Right cardiac atrium (tissue), 5 donors: Measurements from ENCODE around the gene GABBR2. TPM values are rescaled to one million over a fixed set of nuclear protein-coding genes. Genes with fewer than 3 reads are reported as not detected.

Experiments
- ATAC-seq, 2 donors: fragments of 200-7000 bp; cut with Tn5 transposase; one replicate each; pipeline versions ENCODE4 v1.8.0 to v1.9.1; 2020; ENCODE audit warnings: moderate library complexity in 2 of 2, mild to moderate bottlenecking in 1 of 2
- DNase-seq, 3 donors: peaks; one replicate each; pipeline ENCODE4 v3.0.0-alpha.2; 2020
- H3K27ac ChIP-seq: one replicate; pipeline ENCODE4 v1.5.1; 2013; ENCODE audit warnings: mild to moderate bottlenecking, low read length, control low read depth, moderate library complexity
- H3K27me3 ChIP-seq: one replicate; pipeline ENCODE4 v1.6.1; 2013; ENCODE audit not compliant: control insufficient read depth, insufficient read depth
- H3K4me1 ChIP-seq: one replicate; pipeline ENCODE4 v1.6.1; 2013; ENCODE audit warnings: low read length; ENCODE audit not compliant: control insufficient read depth, insufficient read depth
- H3K4me3 ChIP-seq: one replicate; pipeline ENCODE4 v1.5.1; 2013; ENCODE audit warnings: low read length, control low read depth
- H3K9me3 ChIP-seq: one replicate; pipeline ENCODE4 v1.6.1; 2013; ENCODE audit warnings: low read length; ENCODE audit not compliant: control insufficient read depth
- WGBS: extraction: QIAGEN DNeasy Blood & Tissue Kit; methylation state at CpG from one replicate; pipeline ENCODE4 v1.1.7; 2013; 5-methylcytosine and 5-hydroxymethylcytosine counted together
- intact Hi-C, 4 donors: fragments of 100-400 bp; cut with DNase I; formaldehyde crosslinking; loops; one replicate each; pipeline versions ENCODE4 v1.11.0 to v1.14.0; 2022 to 2023
- polyA plus RNA-seq: library from polyadenylated mRNA; stranded (reverse); fragments of 200-250 nt; gene quantifications from one replicate; pipeline ENCODE4 v1.2.3, GENCODE V29; 2013
- total RNA-seq, 4 donors: library from RNA; stranded (reverse); fragmentation: NEBNext Ultra II Directional; extraction: Animal tissue kit (Norgen Biotek cat#: 25700); gene quantifications; one replicate each; pipeline ENCODE4 v1.2.1, GENCODE V29; 2021
- donor health status: healthy with polysubstance abuse.
- donor health status: DM: no; HTN: yes; CAD: no.
- donor health status: DM: no; HTN: no; CAD: no.
- donor health status: DM: no; HTN: yes; CAD: no; lungs with severe emphysema.
- donor health status: DM: yes; HTN: yes; CAD: no.

GABBR2 gene
- total and polyA plus RNA-seq, 5 donors, result not detected

DNA sequence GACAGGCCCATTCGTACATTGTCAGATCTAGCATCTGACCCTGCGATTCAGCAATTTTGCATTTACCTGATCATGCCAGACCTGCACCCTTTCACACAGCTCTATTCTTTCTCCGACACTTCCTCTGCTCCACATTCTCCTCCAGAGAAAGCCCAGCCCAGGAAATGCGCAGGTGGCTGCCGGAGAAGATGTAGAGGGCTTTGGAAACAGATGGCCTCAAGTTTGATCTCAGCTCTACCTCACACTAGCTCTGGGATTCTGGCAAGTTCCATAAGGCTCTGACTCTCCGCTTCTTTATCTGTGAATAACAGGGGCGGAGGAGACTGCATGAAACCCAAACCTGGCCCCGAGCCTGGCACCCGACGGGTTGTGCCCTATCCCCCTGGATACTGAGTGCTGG lies 61.5 kb downstream of the GABBR2 start:
- Histone ChIP-seq H3K4me1 (no peaks in the 10 kb centered on the region), H3K4me3 (no peak overlapping the region), H3K27me3 (no peaks in the 10 kb centered on the region), H3K27ac (no peak overlapping the region), H3K9me3 (no peaks in the 10 kb centered on the region)
- ATAC-seq (no peak), DNase-seq (no peak)
- intact Hi-C loops, result no loop called here
- WGBS, result 89% methylated on average over 10 of the region's 10 CpGs

GRCh38 chr9:98644011-98644410 lies 64.7 kb downstream of the GABBR2 start:
- Histone ChIP-seq H3K4me3 (no peak overlapping the region), H3K27ac (no peak overlapping the region), H3K4me1 (no peaks in the 10 kb centered on the region), H3K9me3 (no peaks in the 10 kb centered on the region), H3K27me3 (no peaks in the 10 kb centered on the region)
- intact Hi-C loops, result no loop called here
- DNase-seq, result no peak
- no peak for ATAC-seq
- WGBS, result 89% methylated on average over 4 of the region's 4 CpGs

DNA sequence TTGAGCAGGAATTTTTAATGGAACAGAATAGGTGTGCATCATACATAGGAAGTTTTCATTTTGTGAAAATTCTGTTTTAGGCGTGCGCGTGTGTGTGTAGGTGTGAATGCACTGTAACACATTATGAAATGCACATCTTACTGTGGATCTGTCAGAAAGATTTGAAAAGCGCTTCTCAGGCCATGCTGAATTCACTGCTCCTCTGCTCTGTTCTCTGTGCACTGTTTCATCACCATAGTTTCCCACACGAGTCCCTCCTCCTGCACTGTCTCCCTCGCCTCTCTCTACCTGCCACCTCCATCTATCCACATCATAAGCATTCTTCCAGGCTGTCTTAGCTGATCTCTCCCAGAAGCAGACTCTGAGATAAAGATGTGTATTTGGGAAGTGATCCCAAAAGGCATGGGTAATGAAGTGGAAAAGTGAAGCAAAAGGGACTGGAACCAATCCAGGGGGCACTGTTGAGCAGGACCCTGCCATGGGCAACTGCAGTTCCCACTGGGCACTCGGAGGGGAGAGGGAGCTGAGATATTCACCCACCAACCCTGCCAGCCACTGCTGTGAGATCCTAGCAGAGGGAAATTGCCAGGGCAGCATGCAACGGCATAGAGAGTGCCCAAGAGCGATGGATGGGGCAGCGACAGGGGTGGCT lies 65.9 kb downstream of the GABBR2 start:
- DNase-seq, result no peak
- WGBS, result 73% methylated on average over 10 of the region's 10 CpGs
- Histone ChIP-seq H3K4me1 (no peaks in the 10 kb centered on the region), H3K9me3 (no peaks in the 10 kb centered on the region), H3K27ac (no peak overlapping the region), H3K27me3 (no peaks in the 10 kb centered on the region), H3K4me3 (no peak overlapping the region)
- intact Hi-C loops, result no loop called here
- no peak for ATAC-seq

DNA sequence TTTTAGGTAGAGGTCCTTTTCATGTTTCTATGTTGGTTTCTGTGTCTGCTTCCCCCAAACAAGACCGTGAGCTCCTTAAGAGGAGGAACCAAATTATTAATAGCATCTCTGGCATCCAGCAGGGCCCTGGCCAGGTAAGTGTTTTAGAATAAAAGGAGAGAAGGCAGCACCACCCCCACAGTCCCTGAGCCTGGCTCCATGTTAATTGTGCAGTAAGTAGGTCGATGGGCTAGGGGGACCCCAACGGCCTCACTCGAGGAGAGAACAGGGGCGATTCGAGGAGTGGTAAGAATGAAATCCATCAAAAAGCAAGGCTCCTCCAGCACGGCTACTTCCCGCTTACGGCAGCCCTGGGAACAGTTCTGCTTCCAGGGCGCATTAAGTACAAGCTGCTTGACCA lies 67.0 kb downstream of the GABBR2 start:
- Histone ChIP-seq H3K4me3 (no peak overlapping the region), H3K27me3 (no peaks in the 10 kb centered on the region), H3K9me3 (no peaks in the 10 kb centered on the region), H3K4me1 (no peaks in the 10 kb centered on the region), H3K27ac (no peak overlapping the region)
- DNase-seq (no peak), ATAC-seq (no peak)
- intact Hi-C loops, result no loop called here
- WGBS, result 74% methylated on average over 10 of the region's 10 CpGs

DNA sequence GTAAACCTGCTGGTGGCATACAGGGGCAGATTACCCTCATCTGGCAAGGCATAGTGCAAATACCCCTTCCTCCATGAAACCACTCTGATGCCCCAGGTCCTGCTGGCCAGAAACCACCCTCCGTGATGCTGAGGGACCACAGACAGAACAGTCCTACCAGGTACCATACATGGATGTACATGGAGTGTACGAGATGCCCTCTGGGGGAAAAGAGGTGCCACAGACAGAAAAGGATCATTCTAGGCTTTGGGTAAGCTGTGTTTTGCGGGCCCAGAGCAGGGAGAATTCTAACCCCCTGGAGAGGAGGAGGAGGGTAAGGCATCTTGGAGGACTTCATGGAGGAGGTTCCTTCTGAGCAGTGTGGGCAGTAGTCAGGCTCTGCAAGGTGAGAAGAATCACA lies 68.3 kb downstream of the GABBR2 start:
- H3K4me3 ChIP-seq, result no peak overlapping the region
- no peak overlapping the region for H3K27ac ChIP-seq
- ATAC-seq (no peak), DNase-seq (no peak)
- no peaks in the 10 kb centered on the region for H3K4me1 ChIP-seq
- no peaks in the 10 kb centered on the region for H3K9me3 ChIP-seq
- 92% methylated on average over 3 of the region's 3 CpGs for WGBS
- intact Hi-C loops, result no loop called here
- H3K27me3 ChIP-seq, result no peaks in the 10 kb centered on the region

GRCh38 chr9:98639133-98639532 lies 69.6 kb downstream of the GABBR2 start:
- H3K27me3 ChIP-seq, result no peaks in the 10 kb centered on the region
- H3K4me1 ChIP-seq, result no peaks in the 10 kb centered on the region
- no peaks in the 10 kb centered on the region for H3K9me3 ChIP-seq
- WGBS, result 73% methylated on average over 1 of the region's 1 CpG
- H3K4me3 ChIP-seq, result no peak overlapping the region
- DNase-seq (no peak), ATAC-seq (no peak)
- H3K27ac ChIP-seq, result no peak overlapping the region
- intact Hi-C loops, result no loop called here

- Histone ChIP-seq H3K27ac (no peak overlapping the region), H3K9me3 (no peaks in the 10 kb centered on the region), H3K27me3 (no peaks in the 10 kb centered on the region), H3K4me1 (no peaks in the 10 kb centered on the region), H3K4me3 (no peak overlapping the region)
- 0% methylated on average over 1 of the region's 1 CpG for WGBS
- DNase-seq, result no peak
- ATAC-seq, result no peak
- intact Hi-C loops, result no loop called here
Measured at GRCh38 chr9:98637381-98637780, 71.4 kb downstream of the GABBR2 start.

DNA sequence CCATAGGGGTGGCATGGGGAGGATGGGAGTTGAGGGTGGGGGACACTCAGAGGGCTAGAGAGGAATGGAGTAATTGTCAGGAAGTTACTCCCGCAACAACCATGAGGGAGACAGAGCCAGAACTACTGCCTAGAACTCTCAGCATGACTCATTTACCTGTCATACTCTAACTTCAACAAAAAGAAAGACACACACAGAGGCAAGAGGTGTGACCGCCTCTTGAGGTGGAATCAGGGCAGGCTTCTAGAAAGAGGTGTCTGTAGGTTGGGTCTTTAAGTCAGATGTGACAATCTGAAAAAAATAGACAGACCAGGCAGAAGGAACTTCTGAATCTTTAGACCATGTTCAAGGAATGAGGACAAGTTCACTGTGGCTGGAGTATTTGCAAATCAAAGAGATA lies 73.4 kb downstream of the GABBR2 start:
- no peaks in the 10 kb centered on the region for H3K4me1 ChIP-seq
- WGBS, result 93% methylated on average over 2 of the region's 2 CpGs
- DNase-seq (no peak), ATAC-seq (no peak)
- intact Hi-C loops, result no loop called here
- H3K27ac ChIP-seq, result no peak overlapping the region
- no peaks in the 10 kb centered on the region for H3K27me3 ChIP-seq
- H3K9me3 ChIP-seq, result no peaks in the 10 kb centered on the region
- H3K4me3 ChIP-seq, result no peak overlapping the region

DNA sequence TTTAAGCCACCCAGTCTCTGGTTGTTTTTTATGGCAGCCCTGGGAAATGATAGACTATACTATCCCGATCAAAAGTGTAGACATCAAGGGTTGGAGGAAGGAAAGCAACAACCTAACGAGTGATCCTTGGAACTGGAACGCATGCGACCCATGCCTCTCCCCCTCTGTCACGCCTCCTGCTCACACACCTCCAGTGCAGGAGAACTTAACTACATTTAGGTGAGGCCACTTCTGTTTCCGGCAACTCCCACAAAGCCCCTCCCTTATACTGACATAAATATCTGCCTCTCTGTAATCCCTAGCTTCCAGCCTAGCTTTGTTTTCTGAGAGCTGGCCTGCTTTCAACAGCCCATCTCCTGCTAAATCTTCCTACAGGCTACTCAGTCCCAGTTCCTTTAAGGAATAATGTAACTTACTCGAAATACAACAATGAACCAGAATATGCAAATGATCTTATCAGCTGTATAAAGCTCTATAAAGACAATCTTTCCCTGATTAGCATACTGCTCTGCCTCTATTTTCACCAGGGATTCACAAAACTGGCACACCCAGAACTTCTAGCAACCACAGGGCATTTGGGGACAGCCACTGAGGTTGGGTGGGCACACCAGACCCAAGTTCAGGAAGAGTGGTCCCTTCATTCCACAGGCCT lies 73.9 kb downstream of the GABBR2 start:
- Histone ChIP-seq H3K27ac (no peak overlapping the region), H3K27me3 (no peaks in the 10 kb centered on the region), H3K4me1 (no peaks in the 10 kb centered on the region), H3K9me3 (no peaks in the 10 kb centered on the region), H3K4me3 (no peak overlapping the region)
- DNase-seq, result no peak
- 72% methylated on average over 7 of the region's 7 CpGs for WGBS
- intact Hi-C loops, result no loop called here
- ATAC-seq, result no peak

GRCh38 chr9:98632839-98633238 lies 75.9 kb downstream of the GABBR2 start:
- Histone ChIP-seq H3K9me3 (no peaks in the 10 kb centered on the region), H3K4me3 (no peak overlapping the region), H3K27me3 (no peaks in the 10 kb centered on the region), H3K4me1 (no peaks in the 10 kb centered on the region), H3K27ac (no peak overlapping the region)
- WGBS, result 49% methylated on average over 4 of the region's 4 CpGs
- intact Hi-C loops, result no loop called here
- DNase-seq (peak in 1 of 3 donors; percentile 33), ATAC-seq (peak; percentile 71 to 73)

DNA sequence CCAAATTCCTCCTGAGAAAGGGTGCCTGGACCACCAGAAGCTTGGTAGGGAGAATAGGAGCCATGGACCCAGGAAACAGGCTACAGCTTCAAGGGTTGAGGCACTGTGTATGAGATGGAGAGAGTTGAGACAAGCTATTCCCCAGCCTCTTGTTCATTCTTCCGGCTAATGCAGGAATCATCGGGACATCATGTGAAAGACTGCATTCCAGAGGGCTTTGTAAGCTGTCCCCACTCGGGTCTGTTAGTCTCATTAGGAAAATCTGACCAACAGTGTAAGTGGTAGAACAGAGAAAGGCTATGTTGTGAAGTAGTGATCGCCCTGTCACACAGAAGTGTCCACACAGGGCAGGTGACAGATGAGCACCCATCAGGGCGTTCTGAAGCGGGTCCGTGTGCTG lies 81.4 kb downstream of the GABBR2 start:
- Histone ChIP-seq H3K4me3 (no peak overlapping the region), H3K4me1 (no peaks in the 10 kb centered on the region), H3K27ac (no peak overlapping the region), H3K9me3 (no peaks in the 10 kb centered on the region), H3K27me3 (no peaks in the 10 kb centered on the region)
- WGBS, result 75% methylated on average over 7 of the region's 7 CpGs
- DNase-seq, result no peak
- ATAC-seq, result no peak
- intact Hi-C loops, result no loop called here

- H3K4me1 ChIP-seq, result no peaks in the 10 kb centered on the region
- no peaks in the 10 kb centered on the region for H3K9me3 ChIP-seq
- no peak overlapping the region for H3K4me3 ChIP-seq
- DNase-seq (no peak), ATAC-seq (no peak)
- H3K27ac ChIP-seq, result no peak overlapping the region
- 68% methylated on average over 5 of the region's 5 CpGs for WGBS
- intact Hi-C loops, result no loop called here
- no peaks in the 10 kb centered on the region for H3K27me3 ChIP-seq
Measured at GRCh38 chr9:98625728-98626127, 83.0 kb downstream of the GABBR2 start.
